K562 (cell line): ENCODE results near the gene KCNJ10. TPM values are rescaled to one million over a fixed set of nuclear protein-coding genes. Genes with fewer than 3 reads are reported as not detected.

Source experiments
- BCOR ChIP-seq: fragments of 450-650 bp; IDR thresholded peaks from 2 replicates; pipeline ENCODE4 v1.6.1; 2016
- BMI1 ChIP-seq: fragments of 150-350 bp; IDR thresholded peaks from 2 replicates; pipeline ENCODE4 v1.6.1; 2014; ENCODE audit warnings: low read length
- CC2D1A ChIP-seq: fragments of 450-650 bp; IDR thresholded peaks from 2 replicates; pipeline ENCODE4 v1.6.1; 2017; ENCODE audit warnings: mild to moderate bottlenecking
- DIDO1 ChIP-seq: fragments of 450-650 bp; IDR thresholded peaks from 2 replicates; pipeline ENCODE4 v1.6.1; 2016; ENCODE audit warnings: low read depth, missing biosample characterization, missing genetic modification characterization
- EWSR1 ChIP-seq: fragments of 450-650 bp; IDR thresholded peaks from 2 replicates; pipeline ENCODE4 v1.6.1; 2018; ENCODE audit warnings: borderline replicate concordance, mild to moderate bottlenecking, low read depth, moderate library complexity; ENCODE audit not compliant: partially characterized antibody
- GTF2A2 ChIP-seq: IDR thresholded peaks from 2 replicates; pipeline ENCODE4 v1.6.1; 2016; ENCODE audit warnings: mild to moderate bottlenecking, missing genetic modification characterization, missing compliant biosample characterization
- HCFC1 ChIP-seq: IDR thresholded peaks from 2 replicates; pipeline ENCODE4 v1.6.1; 2012; ENCODE audit warnings: low read depth, low read length, improper control_type of control experiment
- KAT8 ChIP-seq: fragments of 450-650 bp; IDR thresholded peaks from 2 replicates; pipeline ENCODE4 v1.6.1; 2016; ENCODE audit warnings: low read depth, mild to moderate bottlenecking
- KLF6 ChIP-seq: fragments of 250-450 bp; sonication (Bioruptor Pico); IDR thresholded peaks from 2 replicates; pipeline ENCODE4 v1.4.0; 2020; ENCODE audit warnings: mild to moderate bottlenecking, moderate library complexity, borderline replicate concordance
- POLR2AphosphoS2 ChIP-seq: IDR thresholded peaks from 2 replicates; pipeline ENCODE4 v1.6.1; 2012; ENCODE audit warnings: low read length, improper control_type of control experiment
- POLR2AphosphoS5 ChIP-seq: IDR thresholded peaks from 2 replicates; pipeline ENCODE4 v1.6.1; 2011; ENCODE audit warnings: mild to moderate bottlenecking, low read depth, low read length, moderate library complexity; ENCODE audit not compliant: control insufficient read depth, insufficient read depth
- PTBP1 ChIP-seq: fragments of 200-400 bp; formaldehyde crosslinking; IDR thresholded peaks from 2 replicates; pipeline ENCODE4 v1.6.1; 2017; ENCODE audit warnings: low read depth, low read length
- PYGO2 ChIP-seq: fragments of 450-650 bp; IDR thresholded peaks from 2 replicates; pipeline ENCODE4 v1.6.1; 2016; ENCODE audit warnings: mild to moderate bottlenecking, missing genetic modification characterization, moderate library complexity, missing compliant biosample characterization
- RBFOX2 ChIP-seq: fragments of 200-400 bp; formaldehyde crosslinking; IDR thresholded peaks from 2 replicates; pipeline ENCODE4 v1.6.1; 2017; ENCODE audit warnings: low read depth, mild to moderate bottlenecking, low read length, moderate library complexity
- SP1 ChIP-seq: sonication (generic); formaldehyde crosslinking; IDR thresholded peaks from 2 replicates; pipeline ENCODE4 v1.8.1; 2022; ENCODE audit warnings: mild to moderate bottlenecking, missing genetic modification reagents
- TRIM24 ChIP-seq, 2 experiments: fragments of 450-650 bp; IDR thresholded peaks; 2 replicates each; pipeline ENCODE4 v1.6.1; 2016
- ZNF143 ChIP-seq: sonication (generic); formaldehyde crosslinking; IDR thresholded peaks from 2 replicates; pipeline ENCODE4 v1.9.0; 2022; ENCODE audit warnings: mild to moderate bottlenecking, missing genetic modification reagents
- ZNF184 ChIP-seq: sonication (generic); formaldehyde crosslinking; IDR thresholded peaks from 2 replicates; pipeline ENCODE4 v1.5.0; 2020; ENCODE audit warnings: missing genetic modification reagents
- polyA plus RNA-seq, 8 experiments: library from polyadenylated mRNA; depleted of rRNA in 4 of 8; stranded (reverse) in 5 of 8; unstranded in 3 of 8; fragments of >200 nt; fragmentation: Nextera tagmentation in 2 of 8; fragmentation: Illumina TruSeq in 1 of 8; extraction: Ambion mirVana in 2 of 8; extraction: Trizol in 1 of 8; gene quantifications; 2 replicates each; pipeline versions ENCODE4 v1.2.1 to v1.2.3, GENCODE V29; 2011 to 2014; ENCODE audit warnings: inconsistent platforms in 1 of 8, missing spikeins in 1 of 8
- total RNA-seq, 7 experiments: library from RNA; depleted of rRNA in 6 of 7; stranded (reverse); fragments of >200 nt in 6 of 7; fragmentation: Illumina TruSeq in 2 of 7; extraction: Trizol in 2 of 7; gene quantifications; 2 replicates each; pipeline versions ENCODE4 v1.2.1 to v1.2.3, GENCODE V29; 2011 to 2021; ENCODE audit warnings: low replicate concordance in 1 of 7
- TF ChIP-seq, protein P1 (sequence below): sonication (generic); formaldehyde crosslinking; IDR thresholded peaks from 2 replicates; pipeline ENCODE4 v1.8.0; 2022; ENCODE audit warnings: mild to moderate bottlenecking, missing genetic modification reagents, borderline replicate concordance
- TF ChIP-seq, protein P2 (sequence below): sonication (generic); IDR thresholded peaks from 2 replicates; pipeline ENCODE4 v1.6.1; 2016
- TF ChIP-seq, protein P3 (sequence below): fragments of 450-650 bp; formaldehyde crosslinking; conservative IDR thresholded peaks from 2 replicates; pipeline ENCODE4 v1.4.0; 2022; ENCODE audit warnings: mild to moderate bottlenecking, missing genetic modification characterization
- TF ChIP-seq, protein P4 (sequence below): sonication (generic); formaldehyde crosslinking; IDR thresholded peaks from 2 replicates; pipeline ENCODE4 v1.8.1; 2023; ENCODE audit warnings: mild to moderate bottlenecking, missing genetic modification reagents

Gene KCNJ10
- total and polyA plus RNA-seq, 9 of the 15 experiments (the other 6 are each of a cell fraction or from before 2014, with no cell fraction given) = 0.06 to 0.11 TPM; not detected in 7

DNA sequence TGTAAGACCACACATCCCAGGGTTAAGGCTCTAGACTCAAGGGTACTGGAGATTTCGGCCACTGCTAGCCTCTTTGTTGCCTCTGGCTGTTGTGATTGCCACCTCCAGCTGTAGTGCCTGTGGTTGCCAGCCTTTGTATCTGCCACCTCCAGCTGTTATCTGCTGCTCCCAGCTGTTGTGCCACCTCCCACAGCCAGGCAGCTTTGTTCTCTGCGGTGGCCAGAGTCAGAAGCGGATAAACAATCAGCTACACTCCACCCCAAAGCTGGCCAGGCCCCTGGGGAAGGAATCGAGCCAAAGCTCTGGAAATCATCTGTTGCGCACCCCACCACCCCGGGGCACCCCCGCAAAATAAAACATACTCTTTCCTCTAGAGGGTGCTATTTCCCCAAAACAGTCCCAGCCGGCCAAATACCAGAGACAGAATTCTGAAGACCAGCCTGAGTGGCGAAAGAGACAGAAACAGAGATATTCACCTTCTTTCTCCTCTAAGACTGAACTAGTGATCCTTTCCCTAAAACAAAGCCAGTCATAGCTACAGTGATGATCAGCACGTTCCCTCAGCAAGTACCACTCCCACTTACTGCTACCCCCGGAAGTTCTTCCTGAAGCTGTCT, 23.4 kb downstream of the KCNJ10 start (continued):
- peak; percentile 87 for TF ChIP-seq SP1 (CRISPR knock-in tag)
- TF ChIP-seq, protein P1, sequence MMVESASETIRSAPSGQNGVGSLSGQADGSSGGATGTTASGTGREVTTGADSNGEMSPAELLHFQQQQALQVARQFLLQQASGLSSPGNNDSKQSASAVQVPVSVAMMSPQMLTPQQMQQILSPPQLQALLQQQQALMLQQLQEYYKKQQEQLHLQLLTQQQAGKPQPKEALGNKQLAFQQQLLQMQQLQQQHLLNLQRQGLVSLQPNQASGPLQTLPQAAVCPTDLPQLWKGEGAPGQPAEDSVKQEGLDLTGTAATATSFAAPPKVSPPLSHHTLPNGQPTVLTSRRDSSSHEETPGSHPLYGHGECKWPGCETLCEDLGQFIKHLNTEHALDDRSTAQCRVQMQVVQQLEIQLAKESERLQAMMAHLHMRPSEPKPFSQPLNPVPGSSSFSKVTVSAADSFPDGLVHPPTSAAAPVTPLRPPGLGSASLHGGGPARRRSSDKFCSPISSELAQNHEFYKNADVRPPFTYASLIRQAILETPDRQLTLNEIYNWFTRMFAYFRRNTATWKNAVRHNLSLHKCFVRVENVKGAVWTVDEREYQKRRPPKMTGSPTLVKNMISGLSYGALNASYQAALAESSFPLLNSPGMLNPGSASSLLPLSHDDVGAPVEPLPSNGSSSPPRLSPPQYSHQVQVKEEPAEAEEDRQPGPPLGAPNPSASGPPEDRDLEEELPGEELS (CRISPR knock-in tag) = peak; percentile 67; the same call in 1 of the 2 replicates
- TF ChIP-seq PYGO2 = peak; percentile 61; the same call in 1 of the 2 replicates
- peak; percentile 89 for TF ChIP-seq BCOR
- TF ChIP-seq DIDO1 (tag) = no peak; the same call in 1 of the 2 replicates
- TF ChIP-seq CC2D1A = peak; percentile 99
- no peak for TF ChIP-seq KLF6
- TF ChIP-seq POLR2AphosphoS5 = peak; percentile 99
- no peak for TF ChIP-seq POLR2AphosphoS2
- TF ChIP-seq, protein P2, sequence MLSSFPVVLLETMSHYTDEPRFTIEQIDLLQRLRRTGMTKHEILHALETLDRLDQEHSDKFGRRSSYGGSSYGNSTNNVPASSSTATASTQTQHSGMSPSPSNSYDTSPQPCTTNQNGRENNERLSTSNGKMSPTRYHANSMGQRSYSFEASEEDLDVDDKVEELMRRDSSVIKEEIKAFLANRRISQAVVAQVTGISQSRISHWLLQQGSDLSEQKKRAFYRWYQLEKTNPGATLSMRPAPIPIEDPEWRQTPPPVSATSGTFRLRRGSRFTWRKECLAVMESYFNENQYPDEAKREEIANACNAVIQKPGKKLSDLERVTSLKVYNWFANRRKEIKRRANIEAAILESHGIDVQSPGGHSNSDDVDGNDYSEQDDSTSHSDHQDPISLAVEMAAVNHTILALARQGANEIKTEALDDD = peak; percentile 33; the same call in 1 of the 2 replicates
- no peak for TF ChIP-seq EWSR1
- 0 out of 2 replicates have a peak, but pooled peaks have one; percentile 16 for TF ChIP-seq RBFOX2
- no peak for TF ChIP-seq ZNF184 (CRISPR knock-in tag)
- no peak for TF ChIP-seq ZNF143 (CRISPR knock-in tag)
- TF ChIP-seq KAT8 = no peak
- peak; percentile 98 for TF ChIP-seq TRIM24 (IDR thresholded peaks at IDR 0.05)
- TF ChIP-seq GTF2A2 (tag) = no peak
- TF ChIP-seq, protein P3, sequence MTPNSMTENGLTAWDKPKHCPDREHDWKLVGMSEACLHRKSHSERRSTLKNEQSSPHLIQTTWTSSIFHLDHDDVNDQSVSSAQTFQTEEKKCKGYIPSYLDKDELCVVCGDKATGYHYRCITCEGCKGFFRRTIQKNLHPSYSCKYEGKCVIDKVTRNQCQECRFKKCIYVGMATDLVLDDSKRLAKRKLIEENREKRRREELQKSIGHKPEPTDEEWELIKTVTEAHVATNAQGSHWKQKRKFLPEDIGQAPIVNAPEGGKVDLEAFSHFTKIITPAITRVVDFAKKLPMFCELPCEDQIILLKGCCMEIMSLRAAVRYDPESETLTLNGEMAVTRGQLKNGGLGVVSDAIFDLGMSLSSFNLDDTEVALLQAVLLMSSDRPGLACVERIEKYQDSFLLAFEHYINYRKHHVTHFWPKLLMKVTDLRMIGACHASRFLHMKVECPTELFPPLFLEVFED (CRISPR knock-in tag) = 0 out of 2 replicates have a peak, but pooled peaks have one; percentile 6
- TF ChIP-seq BMI1 = no peak
- peak; percentile 6; the same call in 1 of the 2 replicates for TF ChIP-seq HCFC1
- TF ChIP-seq, protein P4, sequence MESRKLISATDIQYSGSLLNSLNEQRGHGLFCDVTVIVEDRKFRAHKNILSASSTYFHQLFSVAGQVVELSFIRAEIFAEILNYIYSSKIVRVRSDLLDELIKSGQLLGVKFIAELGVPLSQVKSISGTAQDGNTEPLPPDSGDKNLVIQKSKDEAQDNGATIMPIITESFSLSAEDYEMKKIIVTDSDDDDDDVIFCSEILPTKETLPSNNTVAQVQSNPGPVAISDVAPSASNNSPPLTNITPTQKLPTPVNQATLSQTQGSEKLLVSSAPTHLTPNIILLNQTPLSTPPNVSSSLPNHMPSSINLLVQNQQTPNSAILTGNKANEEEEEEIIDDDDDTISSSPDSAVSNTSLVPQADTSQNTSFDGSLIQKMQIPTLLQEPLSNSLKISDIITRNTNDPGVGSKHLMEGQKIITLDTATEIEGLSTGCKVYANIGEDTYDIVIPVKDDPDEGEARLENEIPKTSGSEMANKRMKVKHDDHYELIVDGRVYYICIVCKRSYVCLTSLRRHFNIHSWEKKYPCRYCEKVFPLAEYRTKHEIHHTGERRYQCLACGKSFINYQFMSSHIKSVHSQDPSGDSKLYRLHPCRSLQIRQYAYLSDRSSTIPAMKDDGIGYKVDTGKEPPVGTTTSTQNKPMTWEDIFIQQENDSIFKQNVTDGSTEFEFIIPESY (CRISPR knock-in tag) = no peak
- TF ChIP-seq PTBP1 = 0 out of 2 replicates have a peak, but pooled peaks have one; percentile 71
